Activated CD8-positive, alpha-beta memory T cell treated with anti-CD3 and anti-CD28 coated beads, Interleukin-2, amount 50 U/mL, for 4 hours (primary cell): ENCODE results near the gene PRCC.
"Not testable (repeated sequence)": the region's sequence is repeated elsewhere in the genome, so short reads cannot be mapped to it uniquely, and the experiment has no call there.

ENCODE experiments used
- DNase-seq: peaks from one replicate; pipeline ENCODE4 v3.0.0-alpha.2; 2020

PRCC gene

DNA sequence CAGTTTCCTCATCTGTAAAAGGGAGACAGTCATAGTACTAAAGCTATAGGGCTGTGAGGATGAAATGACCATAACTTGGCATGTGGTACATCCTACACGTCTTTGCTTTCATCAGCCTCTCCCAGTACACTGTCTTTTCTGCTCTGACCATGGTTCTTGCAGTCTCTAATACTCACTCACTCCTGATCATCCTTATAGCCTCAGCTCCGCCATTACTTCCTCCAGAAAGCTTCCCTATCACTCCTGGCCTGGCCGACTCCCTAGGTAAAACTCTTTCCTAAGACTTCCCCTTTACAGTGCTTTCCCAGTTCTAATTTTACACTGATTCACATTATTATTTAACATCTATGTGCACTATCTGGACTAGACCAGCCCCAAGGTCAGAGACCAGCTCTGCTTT is 21.5 kb upstream of the PRCC start:
- no peak for DNase-seq

DNA sequence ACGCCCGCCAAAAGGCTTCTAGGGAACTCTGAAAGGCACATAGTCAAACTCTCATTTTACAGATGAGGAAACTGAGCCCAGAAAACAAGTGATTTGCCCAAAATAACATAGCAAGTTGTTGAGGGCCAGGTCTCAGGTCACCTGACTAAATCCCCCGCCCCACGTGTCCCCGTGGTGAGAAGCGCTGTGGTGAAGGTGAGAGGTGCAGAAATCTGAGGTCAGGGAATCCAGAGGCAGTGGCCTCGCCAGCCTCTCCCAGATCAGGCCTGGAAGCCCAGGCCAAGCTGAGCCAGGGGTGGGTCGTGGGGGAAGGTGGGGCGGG is 21.0 kb upstream of the PRCC start:
- DNase-seq = no peak

DNA sequence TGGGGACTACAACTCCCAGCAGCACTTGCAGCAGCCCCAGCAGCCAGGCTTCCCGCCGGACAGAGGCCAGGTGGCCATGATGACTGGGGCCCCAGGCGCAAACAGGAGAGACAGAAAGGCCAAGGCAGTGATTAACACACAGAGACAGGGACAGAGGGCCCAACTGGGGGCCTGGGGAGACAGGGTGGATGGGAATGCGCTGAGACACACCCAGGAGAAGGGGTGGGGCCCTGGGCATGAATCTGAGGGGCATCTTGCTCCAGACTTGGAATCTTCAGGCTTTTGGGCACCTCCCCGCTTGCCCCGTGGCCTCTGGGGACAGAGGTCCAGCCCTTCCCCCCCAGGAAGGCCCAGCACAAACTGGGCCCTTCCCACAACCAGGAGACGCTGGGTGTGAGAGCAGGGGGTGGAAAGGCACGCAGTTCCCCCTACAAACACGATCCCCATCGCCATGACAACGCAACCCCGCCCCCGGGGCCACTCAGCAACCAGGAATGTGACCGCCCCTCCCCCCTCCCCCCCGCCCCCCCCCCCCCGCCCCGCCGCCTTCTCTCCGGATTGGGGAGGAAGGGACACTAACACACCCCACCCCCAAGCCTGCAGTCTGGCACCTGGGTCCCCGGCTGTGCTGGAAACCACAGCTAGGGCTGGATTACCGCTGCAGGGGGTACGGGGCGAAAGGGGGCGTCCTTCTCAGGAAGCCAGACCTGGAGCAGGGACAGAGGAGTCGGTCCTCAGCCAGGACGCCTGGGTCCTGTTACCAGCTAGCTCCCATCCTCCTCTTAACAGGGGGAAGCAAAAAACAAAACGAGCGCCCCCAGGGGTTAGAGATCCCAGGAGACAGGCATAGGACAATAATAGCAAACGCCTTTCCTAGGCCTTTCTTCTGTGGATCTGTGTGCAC is 20.4 kb upstream of the PRCC start:
- DNase-seq = peak; percentile 62

GRCh38 chr1:156747742-156748669 is 19.3 kb upstream of the PRCC start:
- no peak for DNase-seq

DNA sequence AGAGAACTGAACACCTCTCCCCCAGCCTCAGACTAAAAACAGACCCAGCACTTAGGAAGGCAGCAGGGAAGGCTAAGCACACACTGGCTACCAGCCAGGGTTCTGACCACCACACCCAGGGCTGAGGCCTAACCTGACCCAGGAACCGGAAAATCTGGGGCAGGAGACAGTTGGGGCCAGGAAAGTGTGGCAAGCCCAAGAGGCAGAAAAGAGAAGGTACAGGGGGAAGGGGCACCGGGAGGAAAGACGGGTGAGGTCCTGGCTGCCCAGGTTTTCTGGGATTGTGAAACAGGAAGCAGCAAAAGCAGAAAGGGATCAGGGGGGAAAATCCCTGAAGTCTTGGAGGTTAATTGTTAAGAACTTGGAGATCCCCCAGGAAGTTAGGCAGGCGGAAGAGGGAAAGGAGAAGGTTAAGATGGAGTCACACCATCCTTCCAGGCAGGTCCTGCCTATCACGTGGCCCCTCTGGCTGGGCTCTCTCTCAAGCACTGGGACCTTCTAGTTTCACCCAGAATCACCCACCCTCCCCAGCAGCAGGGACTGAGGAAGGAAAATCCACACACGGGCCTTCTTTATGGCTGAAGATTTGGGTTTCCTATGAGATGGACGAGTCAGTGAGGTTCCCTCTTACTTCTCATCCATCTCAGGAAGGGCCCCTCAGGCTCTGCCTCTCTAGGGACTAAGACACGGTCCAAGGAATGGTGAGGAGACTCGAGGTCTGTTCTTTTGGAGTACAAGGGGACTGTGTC is 18.5 kb upstream of the PRCC start:
- DNase-seq = no peak

GRCh38 chr1:156749419-156750118 is 17.8 kb upstream of the PRCC start:
- no peak for DNase-seq

DNA sequence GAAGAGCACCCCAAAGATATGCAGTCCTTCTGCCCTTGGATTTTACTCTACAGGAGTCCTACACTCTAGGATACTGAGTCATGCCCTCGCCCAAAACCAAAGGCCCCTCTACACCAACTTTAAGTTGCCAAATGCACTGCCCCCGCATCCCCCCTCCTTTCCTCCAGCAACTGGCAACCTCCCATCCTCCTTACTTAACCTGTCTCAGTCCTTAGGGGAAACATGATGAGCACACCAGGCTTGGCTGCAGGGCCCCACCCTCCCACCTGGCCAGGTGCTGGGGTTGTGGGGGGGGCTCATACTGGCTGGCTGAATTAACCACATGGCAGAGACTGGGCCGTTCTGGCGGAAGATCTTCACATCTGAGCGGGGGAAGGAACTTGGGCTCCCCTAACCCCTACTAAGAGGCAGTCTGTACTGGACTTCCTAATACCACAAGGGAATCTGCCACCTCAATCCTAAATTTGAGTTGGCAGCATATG is 17.1 kb upstream of the PRCC start:
- peak; percentile 57 for DNase-seq

GRCh38 chr1:156750711-156751450 is 16.5 kb upstream of the PRCC start:
- DNase-seq = peak; percentile 52

- DNase-seq = no peak
Observed at GRCh38 chr1:156751451-156751756, 15.9 kb upstream of the PRCC start, which contains the start of gene HDGF. Gene HDGF (minus strand): TSS chr1:156751675. CDS start chr1:156751429, 246 bp downstream.

DNA sequence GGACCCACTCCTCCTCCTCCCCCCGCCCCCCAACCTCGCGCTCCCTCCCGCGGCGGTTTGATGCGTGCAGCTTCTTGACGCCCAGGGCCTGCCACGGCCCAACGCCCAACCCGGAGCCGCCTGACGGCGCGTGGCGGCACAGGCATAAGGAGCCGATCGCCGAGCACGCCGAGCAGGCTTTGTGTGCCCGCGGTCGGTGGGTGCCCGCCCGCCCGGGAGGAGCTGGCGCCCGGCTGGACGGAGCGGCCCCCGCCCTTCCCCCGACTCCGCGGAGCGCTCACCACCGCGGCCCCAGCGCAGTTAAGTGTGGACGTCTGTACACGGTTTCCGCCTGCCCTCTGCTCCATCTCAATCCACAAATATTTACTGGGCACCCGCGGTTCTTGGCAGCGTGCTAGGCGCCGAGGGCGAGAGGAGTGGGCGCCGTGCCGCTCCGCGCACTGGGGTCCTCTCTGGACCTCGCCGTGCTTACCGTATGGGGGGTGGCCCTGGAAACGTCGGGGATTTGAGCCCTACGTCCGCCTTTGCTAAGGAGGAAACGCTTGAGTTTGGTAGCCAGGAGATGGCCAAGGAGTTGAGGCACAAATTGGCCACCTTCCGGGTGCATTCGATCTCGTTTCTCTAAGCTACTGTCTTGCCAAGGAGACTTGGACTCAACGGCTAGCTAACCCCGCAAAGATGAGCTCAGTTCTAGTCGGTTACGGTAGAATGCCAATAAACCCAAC is 15.4 kb upstream of the PRCC start:
- peak; percentile 98 for DNase-seq

- DNase-seq = no peak
Observed at GRCh38 chr1:156752843-156753482, 14.4 kb upstream of the PRCC start.

- no peak for DNase-seq
Observed at GRCh38 chr1:156754219-156754618, 13.1 kb upstream of the PRCC start.

DNA sequence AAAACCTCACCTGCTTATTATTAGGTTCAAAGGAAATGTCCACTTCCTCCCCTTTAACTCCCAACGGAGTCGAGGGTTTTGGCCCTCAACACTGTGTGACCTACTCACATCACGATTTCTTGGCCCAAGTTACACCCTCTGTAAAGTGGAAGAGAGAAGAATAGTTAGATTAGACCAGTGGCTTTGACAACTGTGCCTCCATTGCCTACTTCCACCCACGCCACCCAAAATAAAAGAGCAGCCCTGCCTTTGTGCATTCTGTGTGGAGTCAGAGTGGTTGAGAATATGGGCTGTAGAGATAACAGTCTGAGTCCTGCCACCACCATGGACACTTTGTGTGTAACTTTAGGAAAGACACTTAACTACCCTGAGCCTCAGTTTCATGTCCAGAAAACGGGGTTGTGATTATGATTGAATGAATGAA is 11.8 kb upstream of the PRCC start:
- DNase-seq = no peak

DNA sequence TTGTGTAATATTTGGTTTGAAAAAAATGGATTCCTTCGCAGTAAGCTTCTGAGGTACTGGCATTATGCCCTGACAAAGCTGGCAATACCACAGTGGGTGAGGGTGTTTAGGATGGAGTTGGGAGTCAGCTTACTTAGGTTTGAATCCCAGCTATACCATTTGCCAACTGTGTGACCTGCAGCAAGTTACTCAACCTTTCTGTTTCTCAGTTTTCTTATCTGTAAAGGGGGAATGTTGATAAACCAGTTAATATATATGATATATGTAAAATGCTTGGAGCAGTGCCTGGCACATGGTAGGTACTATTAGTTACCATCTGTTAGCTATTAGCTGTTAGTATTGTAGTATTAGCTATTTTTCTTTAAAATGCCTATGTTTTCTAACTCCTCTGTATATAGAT is 11.0 kb upstream of the PRCC start:
- DNase-seq = no peak

GRCh38 chr1:156757572-156758253 is 9.6 kb upstream of the PRCC start:
- not testable (repeated sequence) for DNase-seq

DNA sequence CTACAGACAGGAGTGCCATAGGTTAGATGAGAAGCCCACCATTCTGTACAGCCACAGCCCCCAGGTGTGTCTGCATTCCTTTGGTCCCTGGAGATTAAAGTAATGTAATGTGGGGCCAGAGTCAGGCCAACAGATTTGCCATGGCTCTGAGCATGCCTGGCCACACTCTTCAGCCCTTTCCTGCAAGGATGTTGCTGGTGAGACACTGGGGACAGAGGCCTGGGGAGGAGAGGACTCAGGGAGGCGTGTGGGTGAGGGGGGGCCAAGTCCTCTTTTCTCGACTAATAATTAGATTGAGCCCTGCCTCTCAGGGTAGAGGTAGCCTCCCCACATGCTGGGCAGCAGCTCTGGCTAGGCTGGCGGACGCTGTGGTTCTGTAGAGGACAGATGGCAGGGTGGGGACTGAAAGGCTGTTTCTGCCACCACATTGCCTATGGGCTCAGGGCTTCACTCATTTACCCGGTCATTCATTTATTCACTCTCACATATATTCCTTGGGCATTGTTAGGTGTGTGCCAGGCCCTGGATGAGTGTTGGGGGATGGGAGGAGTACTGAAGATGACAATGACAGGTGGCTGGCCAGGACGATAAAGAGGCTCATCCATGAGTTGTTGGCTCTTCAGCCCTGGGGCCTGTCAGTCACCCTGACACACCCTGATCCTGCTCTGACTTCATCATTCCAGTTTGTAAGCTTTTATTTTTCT is 7.1 kb upstream of the PRCC start:
- DNase-seq = no peak

DNA sequence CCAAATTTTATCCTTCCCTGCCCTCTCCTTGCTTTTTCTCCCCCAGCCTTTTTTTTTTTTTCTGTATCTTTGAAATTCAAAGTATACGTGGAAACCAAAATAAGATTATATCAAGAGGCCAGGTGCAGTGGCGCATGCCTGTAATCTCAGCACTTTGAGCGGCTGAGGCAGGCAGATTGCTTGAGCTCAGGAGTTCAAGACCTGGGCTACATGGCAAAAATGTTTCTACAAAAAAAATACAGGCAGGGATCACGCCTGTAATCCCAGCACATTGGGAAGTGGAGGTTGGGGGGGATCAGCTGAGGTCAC is 6.6 kb upstream of the PRCC start:
- DNase-seq = no peak

- DNase-seq = not testable (repeated sequence)
Observed at GRCh38 chr1:156765136-156765535, 2.2 kb upstream of the PRCC start.

- no peak for DNase-seq
Observed at GRCh38 chr1:156765666-156766065, 1.7 kb upstream of the PRCC start.
